H9 (cell line): Measurements from ENCODE around the gene STK24. TPM values are rescaled to one million over a fixed set of nuclear protein-coding genes. Genes with fewer than 3 reads are reported as not detected.
A peak's percentile ranks its signal among the peaks of the same experiment; 100 is the strongest.

Experiments used
- DNase-seq: peaks from one replicate; pipeline ENCODE4 v3.0.0-alpha.2; 2017
- H2AFZ ChIP-seq: one replicate; pipeline ENCODE4 v1.6.1; 2013; ENCODE audit warnings: mild to moderate bottlenecking, low read length, control low read depth, moderate library complexity
- H2AK5ac ChIP-seq: 2 replicates; pipeline ENCODE4 v1.6.1; 2013; ENCODE audit warnings: low read length, control low read depth, mixed read lengths; ENCODE audit not compliant: insufficient read length
- H2BK120ac ChIP-seq: one replicate; pipeline ENCODE4 v1.6.1; 2013; ENCODE audit warnings: low read depth, mild to moderate bottlenecking, low read length, control low read depth, inconsistent platforms; ENCODE audit not compliant: poor library complexity, severe bottlenecking
- H2BK12ac ChIP-seq: 2 replicates; pipeline ENCODE4 v1.6.1; 2013; ENCODE audit warnings: low read length, control low read depth, mixed read lengths, low read depth; ENCODE audit not compliant: insufficient read length
- H2BK15ac ChIP-seq: 2 replicates; pipeline ENCODE4 v1.6.1; 2013; ENCODE audit warnings: low read depth, low read length, control low read depth
- H2BK20ac ChIP-seq: one replicate; pipeline ENCODE4 v1.6.1; 2013; ENCODE audit warnings: low read depth, mild to moderate bottlenecking, low read length, control low read depth, inconsistent platforms; ENCODE audit not compliant: poor library complexity, severe bottlenecking
- H2BK5ac ChIP-seq: 2 replicates; pipeline ENCODE4 v1.6.1; 2013; ENCODE audit warnings: low read length, control low read depth, mixed read lengths; ENCODE audit not compliant: insufficient read length
- H3K14ac ChIP-seq: 2 replicates; pipeline ENCODE4 v1.6.1; 2013; ENCODE audit warnings: low read length, control low read depth; ENCODE audit not compliant: insufficient read depth
- H3K18ac ChIP-seq: 2 replicates; pipeline ENCODE4 v1.6.1; 2013; ENCODE audit warnings: low read depth, mild to moderate bottlenecking, mixed read lengths, low read length, control low read depth; ENCODE audit not compliant: insufficient read length
- H3K23ac ChIP-seq: 2 replicates; pipeline ENCODE4 v1.6.1; 2013; ENCODE audit warnings: low read length, control low read depth, mixed read lengths, low read depth; ENCODE audit not compliant: insufficient read length
- H3K23me2 ChIP-seq: 2 replicates; pipeline ENCODE4 v1.6.1; 2013; ENCODE audit warnings: low read depth, mild to moderate bottlenecking, mixed read lengths, low read length, control low read depth; ENCODE audit not compliant: insufficient read length, poor library complexity, severe bottlenecking
- H3K27ac ChIP-seq: 2 replicates; pipeline ENCODE4 v1.5.1; 2013; ENCODE audit warnings: low read length, control low read depth, mixed read lengths, low read depth; ENCODE audit not compliant: insufficient read length
- H3K27me3 ChIP-seq: 2 replicates; pipeline ENCODE4 v1.6.1; 2013; ENCODE audit warnings: low read length, control low read depth, inconsistent platforms; ENCODE audit not compliant: insufficient read depth
- H3K4ac ChIP-seq: 2 replicates; pipeline ENCODE4 v1.6.1; 2013; ENCODE audit warnings: low read depth, mild to moderate bottlenecking, control low read depth, inconsistent platforms, low read length, moderate library complexity
- H3K4me1 ChIP-seq: 2 replicates; pipeline ENCODE4 v1.6.1; 2013; ENCODE audit warnings: low read length, control low read depth, inconsistent platforms; ENCODE audit not compliant: insufficient read depth
- H3K4me2 ChIP-seq: 2 replicates; pipeline ENCODE4 v1.6.1; 2013; ENCODE audit warnings: low read length, control low read depth, mixed read lengths; ENCODE audit not compliant: insufficient read length, insufficient read depth
- H3K56ac ChIP-seq: 2 replicates; pipeline ENCODE4 v1.6.1; 2013; ENCODE audit warnings: low read depth, mild to moderate bottlenecking, mixed read lengths, low read length, control low read depth; ENCODE audit not compliant: insufficient read length
- H3K79me1 ChIP-seq: 2 replicates; pipeline ENCODE4 v1.6.1; 2013; ENCODE audit warnings: low read depth, mild to moderate bottlenecking, moderate library complexity, low read length, control low read depth, inconsistent platforms; ENCODE audit not compliant: insufficient read depth, poor library complexity, severe bottlenecking
- H3K79me2 ChIP-seq: 2 replicates; pipeline ENCODE4 v1.6.1; 2013; ENCODE audit warnings: low read length, control low read depth, inconsistent platforms; ENCODE audit not compliant: insufficient read depth
- H3K9ac ChIP-seq: 2 replicates; pipeline ENCODE4 v1.6.1; 2013; ENCODE audit warnings: low read length, control low read depth, mixed read lengths; ENCODE audit not compliant: insufficient read length; ENCODE audit errors: extremely low read depth
- H3K9me3 ChIP-seq: one replicate; pipeline ENCODE4 v1.6.1; 2013; ENCODE audit warnings: low read depth, low read length, inconsistent platforms; ENCODE audit not compliant: control insufficient read depth
- H3T11ph ChIP-seq: one replicate; pipeline ENCODE4 v1.6.1; 2013; ENCODE audit warnings: mild to moderate bottlenecking, low read length, control low read depth, inconsistent platforms
- H4K20me1 ChIP-seq: one replicate; pipeline ENCODE4 v1.6.1; 2013; ENCODE audit not compliant: control insufficient read depth, insufficient read length, insufficient read depth
- H4K5ac ChIP-seq: 2 replicates; pipeline ENCODE4 v1.6.1; 2013; ENCODE audit warnings: low read depth, mild to moderate bottlenecking, mixed read lengths, low read length, control low read depth; ENCODE audit not compliant: insufficient read length
- H4K8ac ChIP-seq: replicated peaks from 2 replicates; pipeline ENCODE4 v1.6.1; 2013; ENCODE audit warnings: low read length, control low read depth, mixed read lengths, low read depth; ENCODE audit not compliant: insufficient read length
- H4K91ac ChIP-seq: 2 replicates; pipeline ENCODE4 v1.6.1; 2013; ENCODE audit warnings: low read depth, mild to moderate bottlenecking, moderate library complexity, mixed read lengths, low read length, control low read depth; ENCODE audit not compliant: insufficient read length
- H3K27ac Mint-ChIP-seq, 3 experiments: 2 replicates in 2 of 3; 3 replicates in 1 of 3; pipeline ENCODE4 v1.8.0; 2020 to 2021; ENCODE audit warnings: mixed read lengths in 3 of 3, mild to moderate bottlenecking in 1 of 3, moderate library complexity in 1 of 3
- H3K27me3 Mint-ChIP-seq: 2 replicates; pipeline ENCODE4 v1.8.0; 2021; ENCODE audit warnings: low read depth, mild to moderate bottlenecking, moderate library complexity, mixed read lengths
- H3K36me3 Mint-ChIP-seq, 3 experiments: 2 replicates in 2 of 3; 3 replicates in 1 of 3; pipeline ENCODE4 v1.8.0; 2020 to 2021; ENCODE audit warnings: low read depth in 3 of 3, mixed read lengths in 3 of 3; ENCODE audit not compliant: insufficient read depth in 1 of 3
- H3K4me1 Mint-ChIP-seq, 2 experiments: 2 replicates each; pipeline ENCODE4 v1.8.0; 2020; ENCODE audit warnings: mixed read lengths in 2 of 2
- H3K4me3 Mint-ChIP-seq, 2 experiments: 2 replicates in 1 of 2; 3 replicates in 1 of 2; pipeline ENCODE4 v1.8.0; 2020 to 2021; ENCODE audit warnings: mild to moderate bottlenecking in 2 of 2, mixed read lengths in 2 of 2, moderate library complexity in 1 of 2
- H3K9me3 Mint-ChIP-seq, 2 experiments: 2 replicates in 1 of 2; 3 replicates in 1 of 2; pipeline ENCODE4 v1.8.0; 2020; ENCODE audit warnings: mild to moderate bottlenecking in 2 of 2, mixed read lengths in 2 of 2, moderate library complexity in 1 of 2
- WGBS: extraction: QIAGEN DNeasy Blood & Tissue Kit; methylation state at CpG from one replicate; pipeline ENCODE4 v1.1.7; 2013; ENCODE audit warnings: missing lambda C conversion rate, low lambda C conversion rate, mixed read lengths; ENCODE audit not compliant: insufficient read length; ENCODE audit errors: extremely low coverage; 5-methylcytosine and 5-hydroxymethylcytosine counted together
- total RNA-seq: library from RNA; stranded (reverse); gene quantifications from 2 replicates; pipeline ENCODE4 v1.2.1, GENCODE V29; 2021
- TF ChIP-seq, protein P1 (sequence below): fragments of 200-600 bp; sonication (generic); conservative IDR thresholded peaks from 3 replicates; pipeline ENCODE4 v1.8.0; 2021; ENCODE audit warnings: antibody characterized with exemption, mild to moderate bottlenecking

Gene STK24
- total RNA-seq, 1 experiment from 2014 or later = 134 TPM

DNA sequence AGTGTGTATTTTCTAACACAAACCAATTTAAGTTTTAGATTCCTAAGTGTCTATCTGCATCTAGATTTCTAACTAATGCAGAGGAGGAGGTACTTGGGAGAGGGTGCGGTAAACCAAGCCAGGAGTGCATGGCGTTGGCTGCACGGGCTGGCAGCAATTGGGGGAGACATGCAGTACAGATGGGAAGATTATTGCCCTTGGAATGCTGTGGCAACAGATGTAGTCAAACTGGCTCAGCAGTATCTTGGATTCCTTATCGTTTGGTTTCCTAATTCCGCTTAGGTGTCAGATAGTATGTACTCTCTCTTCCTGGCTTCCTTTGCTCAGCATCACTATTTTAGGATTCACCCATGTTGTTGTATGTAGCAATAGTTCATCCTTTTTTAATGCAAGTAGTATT is 29.4 kb upstream of the STK24 start:
- no peak overlapping the region for H3T11ph ChIP-seq
- no peak overlapping the region for H2AK5ac ChIP-seq
- H3K79me1 ChIP-seq = no peaks in the 10 kb centered on the region
- H4K20me1 ChIP-seq = no peaks in the 10 kb centered on the region
- TF ChIP-seq, protein P1, sequence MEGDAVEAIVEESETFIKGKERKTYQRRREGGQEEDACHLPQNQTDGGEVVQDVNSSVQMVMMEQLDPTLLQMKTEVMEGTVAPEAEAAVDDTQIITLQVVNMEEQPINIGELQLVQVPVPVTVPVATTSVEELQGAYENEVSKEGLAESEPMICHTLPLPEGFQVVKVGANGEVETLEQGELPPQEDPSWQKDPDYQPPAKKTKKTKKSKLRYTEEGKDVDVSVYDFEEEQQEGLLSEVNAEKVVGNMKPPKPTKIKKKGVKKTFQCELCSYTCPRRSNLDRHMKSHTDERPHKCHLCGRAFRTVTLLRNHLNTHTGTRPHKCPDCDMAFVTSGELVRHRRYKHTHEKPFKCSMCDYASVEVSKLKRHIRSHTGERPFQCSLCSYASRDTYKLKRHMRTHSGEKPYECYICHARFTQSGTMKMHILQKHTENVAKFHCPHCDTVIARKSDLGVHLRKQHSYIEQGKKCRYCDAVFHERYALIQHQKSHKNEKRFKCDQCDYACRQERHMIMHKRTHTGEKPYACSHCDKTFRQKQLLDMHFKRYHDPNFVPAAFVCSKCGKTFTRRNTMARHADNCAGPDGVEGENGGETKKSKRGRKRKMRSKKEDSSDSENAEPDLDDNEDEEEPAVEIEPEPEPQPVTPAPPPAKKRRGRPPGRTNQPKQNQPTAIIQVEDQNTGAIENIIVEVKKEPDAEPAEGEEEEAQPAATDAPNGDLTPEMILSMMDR = no peak
- no peaks in the 10 kb centered on the region for H3K4me1 ChIP-seq
- H4K5ac ChIP-seq = no peak overlapping the region
- H3K4ac ChIP-seq = no peak overlapping the region
- no peak overlapping the region for H3K18ac ChIP-seq
- no peak overlapping the region for H2BK12ac ChIP-seq
- H4K91ac ChIP-seq = no peak overlapping the region
- peak overlapping the region in 1 of 3 experiments; percentile 75; a peak in 2 of 7 replicates for H3K27ac Mint-ChIP-seq
- H3K4me3 Mint-ChIP-seq = no peak overlapping the region
- no CpG with 5 or more reads among the region's 5 CpGs for WGBS
- H3K9me3 Mint-ChIP-seq = no peaks in the 10 kb centered on the region; a peak in 1 of 5 replicates
- no peaks in the 10 kb centered on the region for H3K79me2 ChIP-seq
- H2AFZ ChIP-seq = no peak overlapping the region
- no peaks in the 10 kb centered on the region for H3K23me2 ChIP-seq
- no peak overlapping the region for H2BK20ac ChIP-seq
- no peak overlapping the region for H2BK15ac ChIP-seq
- DNase-seq = no peak
- H3K36me3 Mint-ChIP-seq = no peaks in the 10 kb centered on the region
- no peak overlapping the region for H2BK120ac ChIP-seq
- no peaks in the 10 kb centered on the region for H3K27me3 Mint-ChIP-seq
- H2BK5ac ChIP-seq = no peak overlapping the region
- no peaks in the 10 kb centered on the region for H3K27me3 ChIP-seq
- no peak overlapping the region for H3K14ac ChIP-seq
- H3K9ac ChIP-seq = no peak overlapping the region
- no peak overlapping the region for H3K56ac ChIP-seq
- H3K27ac ChIP-seq = no peak overlapping the region
- H4K8ac ChIP-seq = no peak overlapping the region
- H3K4me2 ChIP-seq = no peak overlapping the region
- no peaks in the 10 kb centered on the region for H3K4me1 Mint-ChIP-seq
- H3K9me3 ChIP-seq = no peaks in the 10 kb centered on the region
- H3K23ac ChIP-seq = no peak overlapping the region
